MM.1S (cell line): Measurements from ENCODE around the gene KLF8.

Source experiments
- EZH2phosphoT487 ChIP-seq: fragments of 300-600 bp; sonication (generic); IDR thresholded peaks from 2 replicates; pipeline ENCODE4 v1.6.1; 2018; ENCODE audit warnings: antibody characterized with exemption, low read length
- TF ChIP-seq, protein P1 (sequence below): fragments of 300-600 bp; sonication (generic); IDR thresholded peaks from 2 replicates; pipeline ENCODE4 v1.5.1; 2016; ENCODE audit warnings: antibody characterized with exemption, low read length, mixed read lengths

DNA sequence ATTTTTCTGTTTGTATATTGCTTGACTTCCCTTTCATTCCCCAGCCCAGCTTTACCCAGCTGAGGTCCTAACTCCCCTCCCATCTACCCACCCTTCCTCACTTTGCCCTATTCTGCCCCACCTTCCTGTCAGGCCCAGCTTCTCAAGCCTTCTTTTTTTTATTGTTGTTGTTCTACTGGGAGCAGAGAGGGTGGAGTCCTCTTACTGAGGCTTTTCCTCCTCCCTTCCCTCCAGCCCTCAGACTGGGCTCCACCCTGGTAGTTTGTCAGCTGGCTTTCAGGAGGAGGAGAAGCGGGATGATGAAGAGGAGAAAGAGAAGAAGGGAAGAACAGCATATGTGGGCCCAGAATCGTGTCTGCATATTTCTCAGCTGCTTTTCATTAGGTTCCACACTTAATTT, 3.2 kb upstream of the KLF8 start:
- TF ChIP-seq, protein P1, sequence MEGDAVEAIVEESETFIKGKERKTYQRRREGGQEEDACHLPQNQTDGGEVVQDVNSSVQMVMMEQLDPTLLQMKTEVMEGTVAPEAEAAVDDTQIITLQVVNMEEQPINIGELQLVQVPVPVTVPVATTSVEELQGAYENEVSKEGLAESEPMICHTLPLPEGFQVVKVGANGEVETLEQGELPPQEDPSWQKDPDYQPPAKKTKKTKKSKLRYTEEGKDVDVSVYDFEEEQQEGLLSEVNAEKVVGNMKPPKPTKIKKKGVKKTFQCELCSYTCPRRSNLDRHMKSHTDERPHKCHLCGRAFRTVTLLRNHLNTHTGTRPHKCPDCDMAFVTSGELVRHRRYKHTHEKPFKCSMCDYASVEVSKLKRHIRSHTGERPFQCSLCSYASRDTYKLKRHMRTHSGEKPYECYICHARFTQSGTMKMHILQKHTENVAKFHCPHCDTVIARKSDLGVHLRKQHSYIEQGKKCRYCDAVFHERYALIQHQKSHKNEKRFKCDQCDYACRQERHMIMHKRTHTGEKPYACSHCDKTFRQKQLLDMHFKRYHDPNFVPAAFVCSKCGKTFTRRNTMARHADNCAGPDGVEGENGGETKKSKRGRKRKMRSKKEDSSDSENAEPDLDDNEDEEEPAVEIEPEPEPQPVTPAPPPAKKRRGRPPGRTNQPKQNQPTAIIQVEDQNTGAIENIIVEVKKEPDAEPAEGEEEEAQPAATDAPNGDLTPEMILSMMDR, result no peak
- TF ChIP-seq EZH2phosphoT487, result no peak
